C1 segment of cervical spinal cord (tissue), 14 donors: ENCODE measurements around the gene LDLR.
"Not testable (repeated sequence)": the region's sequence is repeated elsewhere in the genome, so short reads cannot be mapped to it uniquely, and the experiment has no call there.

Source experiments
- DNase-seq, 14 donors: peaks; one replicate each; lab custom pipeline; 2025; lab: John Stamatoyannopoulos, UW

The LDLR gene

GRCh38 chr19:11172576-11172975 lies 83.3 kb downstream of the LDLR start:
- no peak for DNase-seq

GRCh38 chr19:11173516-11174155 lies 84.4 kb downstream of the LDLR start:
- no peak for DNase-seq

- no peak for DNase-seq
Observed at GRCh38 chr19:11174336-11174735, 85.1 kb downstream of the LDLR start.

- DNase-seq, result no peak
Observed at GRCh38 chr19:11175920-11176319, 86.7 kb downstream of the LDLR start.

- DNase-seq, result no peak
Observed at GRCh38 chr19:11176466-11177193, 87.4 kb downstream of the LDLR start.

- DNase-seq, result no peak
Observed at GRCh38 chr19:11177592-11177991, 88.3 kb downstream of the LDLR start.

GRCh38 chr19:11179145-11179465 lies 89.8 kb downstream of the LDLR start:
- not testable (repeated sequence) for DNase-seq

- DNase-seq, result no peak
Observed at GRCh38 chr19:11179716-11180297, 90.5 kb downstream of the LDLR start.

GRCh38 chr19:11180346-11180745 lies 91.1 kb downstream of the LDLR start:
- no peak for DNase-seq

- not testable (repeated sequence) for DNase-seq
Observed at GRCh38 chr19:11180975-11181374, 91.7 kb downstream of the LDLR start.

- DNase-seq, result no peak
Observed at GRCh38 chr19:11181488-11181887, 92.2 kb downstream of the LDLR start.
